ENCODE data around the gene NOL3.

NOL3 gene

GRCh38 chr16:67173323-67173722, 3.0 kb downstream of the NOL3 start:
- DNase-seq, result no peak

GRCh38 chr16:67173808-67174705, 3.7 kb downstream of the NOL3 start:
- peak; percentile 61 for DNase-seq

GRCh38 chr16:67174706-67175231, 4.4 kb downstream of the NOL3 start:
- DNase-seq, result no peak

- no peak for DNase-seq
Measured at GRCh38 chr16:67176662-67177061, 6.3 kb downstream of the NOL3 start.

- peak; percentile 43 for DNase-seq
Measured at GRCh38 chr16:67177743-67178699, 7.7 kb downstream of the NOL3 start.

GRCh38 chr16:67179421-67180080, 9.2 kb downstream of the NOL3 start:
- no peak for DNase-seq

GRCh38 chr16:67180166-67180565, 9.8 kb downstream of the NOL3 start:
- no peak for DNase-seq

GRCh38 chr16:67181346-67181745, 11.0 kb downstream of the NOL3 start:
- DNase-seq, result no peak

- DNase-seq, result no peak
Measured at GRCh38 chr16:67182288-67182687, 11.9 kb downstream of the NOL3 start.

- DNase-seq, result no peak
Measured at GRCh38 chr16:67183284-67183626, 12.9 kb downstream of the NOL3 start.

GRCh38 chr16:67183627-67184452, 13.5 kb downstream of the NOL3 start, which contains the start of gene MATCAP1:
TSS of gene MATCAP1 (minus strand) at chr16:67183963. CDS start at chr16:67180610, 3,353 bp downstream.
- peak; percentile 89 for DNase-seq

- no peak for DNase-seq
Measured at GRCh38 chr16:67184453-67184994, 14.2 kb downstream of the NOL3 start.

- DNase-seq, result peak; percentile 82
Measured at GRCh38 chr16:67184995-67185650, 14.8 kb downstream of the NOL3 start.

GRCh38 chr16:67185651-67186134, 15.4 kb downstream of the NOL3 start:
- DNase-seq, result no peak

GRCh38 chr16:67186550-67186950, 16.2 kb downstream of the NOL3 start:
- no peak for DNase-seq

- DNase-seq, result no peak
Measured at GRCh38 chr16:67187175-67187890, 17.0 kb downstream of the NOL3 start.

- DNase-seq, result no peak
Measured at GRCh38 chr16:67188323-67188722, 18.0 kb downstream of the NOL3 start.

- no peak for DNase-seq
Measured at GRCh38 chr16:67188798-67189197, 18.5 kb downstream of the NOL3 start.

GRCh38 chr16:67190041-67190440, 19.7 kb downstream of the NOL3 start, which contains the start of gene EXOC3L1:
TSS of gene EXOC3L1 (minus strand) at chr16:67190136. CDS start at chr16:67189676, 460 bp downstream.
- no peak for DNase-seq

Measured in effector CD4-positive, alpha-beta T cell (primary cell).